ENCODE results near the gene JAG1.

Gene JAG1

DNA sequence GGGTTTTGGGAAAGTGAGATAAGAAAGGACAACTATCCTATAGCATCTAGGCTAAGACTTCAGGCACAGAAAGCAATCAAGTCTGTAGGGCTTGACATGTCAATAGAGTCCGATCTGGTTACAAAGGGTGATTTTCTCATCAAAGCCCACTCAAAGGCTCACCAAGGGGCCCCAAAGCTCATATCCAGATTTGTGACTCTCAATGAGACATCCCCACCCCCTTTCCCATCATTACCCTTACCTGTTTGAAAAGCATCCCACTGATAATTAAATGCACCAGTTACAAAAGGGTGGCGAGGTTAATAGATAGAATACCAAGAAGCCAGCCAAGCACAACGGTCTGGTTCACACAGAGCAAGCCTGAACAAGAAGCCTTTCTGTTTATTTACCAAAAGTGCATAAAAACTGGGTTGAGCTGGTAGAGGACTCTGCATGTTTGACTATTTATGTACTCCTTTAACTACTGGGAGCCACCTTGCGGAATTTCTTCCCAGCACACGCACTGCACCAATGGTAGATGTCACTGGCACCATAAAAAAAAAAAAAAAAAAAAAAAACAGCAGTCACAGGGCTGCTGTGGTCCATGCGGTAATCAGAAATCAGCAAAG, 6.1 kb downstream of the JAG1 start:
- DNase-seq (ENCODE audit: low spot score) = no peak

- no peak for DNase-seq (ENCODE audit: low spot score)
Observed at GRCh38 chr20:10667077-10667401, 6.8 kb downstream of the JAG1 start.

GRCh38 chr20:10666221-10667076, 7.3 kb downstream of the JAG1 start:
- no peak for DNase-seq (ENCODE audit: low spot score)

- DNase-seq (ENCODE audit: low spot score) = no peak
Observed at GRCh38 chr20:10665791-10666190, 8.0 kb downstream of the JAG1 start.

- DNase-seq (ENCODE audit: low spot score) = no peak
Observed at GRCh38 chr20:10665027-10665561, 8.7 kb downstream of the JAG1 start.

- DNase-seq (ENCODE audit: low spot score) = no peak
Observed at GRCh38 chr20:10663756-10664155, 10.0 kb downstream of the JAG1 start.

DNA sequence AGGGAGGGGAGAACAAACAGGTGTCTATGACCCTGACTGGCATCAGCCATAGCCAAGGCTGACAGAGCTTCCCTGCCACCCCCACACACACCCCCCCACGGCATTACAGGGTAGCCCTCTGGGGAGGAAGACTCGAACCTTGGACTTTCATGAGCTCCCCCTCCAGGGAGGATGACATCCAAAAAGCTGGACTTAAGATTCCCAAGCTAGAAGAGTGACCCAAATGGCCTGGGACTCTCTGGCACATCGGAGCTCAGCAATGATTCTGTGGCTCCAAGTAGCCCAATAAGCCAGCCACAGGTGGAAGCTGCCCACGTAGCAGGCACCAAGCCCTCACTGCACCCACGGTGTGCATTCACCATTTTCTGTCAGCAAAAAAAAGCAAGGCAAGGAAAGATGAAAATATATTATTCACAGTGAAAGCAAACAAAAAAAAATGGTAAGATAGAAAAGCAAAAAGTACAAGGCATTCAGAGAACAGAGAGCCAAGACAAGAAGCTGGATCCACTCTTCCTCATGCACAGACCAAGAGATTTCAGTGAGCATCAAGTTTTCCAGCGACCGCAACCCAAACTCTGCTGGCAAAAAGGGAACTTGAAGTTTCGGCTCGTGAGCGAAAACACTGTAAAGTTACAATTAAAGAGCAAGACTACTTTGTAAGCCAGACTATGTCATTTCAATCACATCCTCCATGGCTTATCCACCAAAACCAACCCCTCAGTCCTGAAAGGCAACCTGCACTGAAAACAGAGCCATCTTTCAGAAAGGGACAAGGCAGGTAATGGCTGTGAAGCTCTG, 10.9 kb downstream of the JAG1 start:
- no peak for DNase-seq (ENCODE audit: low spot score)

DNA sequence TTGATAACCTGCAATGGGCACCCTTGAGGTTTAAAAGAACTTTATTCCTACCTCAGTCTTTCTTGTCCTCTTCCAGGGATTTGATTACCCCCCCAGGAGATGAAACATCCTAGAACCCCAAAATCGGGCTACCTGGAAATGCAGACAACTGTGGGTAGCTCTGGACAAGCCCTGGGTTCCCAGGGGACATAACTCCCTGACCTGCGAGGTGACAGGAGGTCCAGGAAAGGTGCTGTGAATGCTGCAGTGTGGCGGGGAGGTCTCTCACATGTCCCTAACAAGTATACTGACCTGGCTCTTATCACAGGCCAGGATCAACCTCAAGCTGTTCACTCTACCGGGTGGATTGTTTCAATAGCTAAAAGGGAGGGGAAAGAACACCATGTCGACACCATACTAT, 11.6 kb downstream of the JAG1 start:
- no peak for DNase-seq (ENCODE audit: low spot score)

DNA sequence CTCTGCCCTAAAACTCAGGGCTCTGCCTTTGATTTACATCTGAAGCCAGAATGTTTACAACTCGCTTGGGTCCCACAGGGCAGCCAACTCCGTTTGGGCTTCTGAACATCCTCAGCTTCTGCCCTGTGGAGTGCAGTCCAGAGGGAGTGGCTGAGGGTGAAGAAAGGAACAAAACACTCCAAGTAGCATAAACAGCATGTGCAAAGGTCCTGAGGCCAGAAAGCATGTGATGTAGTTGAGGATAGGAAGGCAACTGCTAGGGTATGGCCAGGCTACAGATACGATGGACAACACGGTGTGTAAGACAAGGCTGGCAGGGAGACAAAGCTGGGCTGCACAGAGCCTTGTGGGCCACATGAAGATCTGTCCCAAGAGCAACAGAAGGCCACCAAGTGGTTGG, 12.5 kb downstream of the JAG1 start:
- DNase-seq (ENCODE audit: low spot score) = no peak

DNA sequence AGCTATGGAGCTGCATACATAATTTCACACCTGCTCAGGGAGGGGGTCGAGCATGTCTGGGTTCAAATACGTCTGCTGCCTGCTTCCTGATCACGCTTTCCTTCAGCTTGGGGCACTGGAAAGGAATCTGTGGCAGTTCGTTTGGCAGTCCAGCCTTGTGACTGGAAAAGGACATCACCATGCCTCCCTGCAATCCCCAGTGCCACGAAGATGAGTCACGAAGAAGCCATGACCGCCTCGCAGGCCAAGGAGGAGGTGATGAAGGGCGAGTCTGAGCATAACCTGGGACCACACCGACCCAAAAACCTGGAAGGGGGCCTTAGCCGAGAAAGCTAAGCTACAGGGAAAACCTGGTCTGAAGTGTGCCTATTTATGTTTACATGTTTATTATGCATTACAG, 13.1 kb downstream of the JAG1 start:
- no peak for DNase-seq (ENCODE audit: low spot score)

DNA sequence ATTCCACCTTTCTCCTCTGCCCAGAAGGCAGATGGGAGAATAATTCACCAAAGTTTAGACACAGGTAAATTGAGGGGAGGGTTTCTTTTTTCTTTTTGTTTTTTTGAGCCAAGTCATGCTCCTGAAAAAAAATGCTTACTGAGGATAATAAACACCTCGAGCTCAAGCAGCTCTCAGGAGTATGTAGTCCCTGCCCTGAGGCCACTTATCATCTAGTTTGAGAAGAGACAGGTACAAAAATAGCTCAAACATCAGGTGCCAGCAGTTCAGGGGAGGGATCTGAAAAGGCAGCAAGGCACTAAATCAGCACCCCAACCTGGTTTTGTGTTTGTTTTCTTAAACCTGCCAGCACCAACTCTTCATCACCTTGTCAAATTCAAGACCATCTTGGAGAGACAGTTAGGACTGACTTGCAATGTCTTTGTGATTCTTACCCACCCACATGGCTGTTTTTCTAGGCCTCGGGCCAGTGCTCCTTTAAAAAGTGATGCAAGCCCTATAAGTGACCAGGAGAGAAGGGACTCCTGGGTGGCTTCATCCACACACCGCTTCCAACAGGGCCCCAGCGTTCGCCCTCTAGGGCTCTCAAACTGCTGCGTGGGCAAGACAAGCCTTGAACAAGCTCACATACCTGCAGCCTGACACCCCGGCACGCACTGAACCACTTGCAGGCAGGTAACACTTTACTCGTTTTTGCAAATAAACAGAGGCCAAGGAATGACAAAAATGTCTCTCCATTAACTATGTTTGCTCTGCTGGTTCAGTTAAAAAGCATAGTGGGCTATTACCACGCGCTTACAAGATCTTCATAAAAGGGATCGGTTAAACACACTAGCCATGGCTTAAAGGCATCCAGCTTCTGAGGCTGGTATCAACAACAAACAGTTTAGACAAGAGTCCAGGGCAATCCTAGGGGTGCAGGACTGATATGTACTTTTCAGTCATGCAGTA, 13.9 kb downstream of the JAG1 start:
- DNase-seq (ENCODE audit: low spot score) = no peak

- no peak for DNase-seq (ENCODE audit: low spot score)
Observed at GRCh38 chr20:10658876-10659632, 14.7 kb downstream of the JAG1 start.

DNA sequence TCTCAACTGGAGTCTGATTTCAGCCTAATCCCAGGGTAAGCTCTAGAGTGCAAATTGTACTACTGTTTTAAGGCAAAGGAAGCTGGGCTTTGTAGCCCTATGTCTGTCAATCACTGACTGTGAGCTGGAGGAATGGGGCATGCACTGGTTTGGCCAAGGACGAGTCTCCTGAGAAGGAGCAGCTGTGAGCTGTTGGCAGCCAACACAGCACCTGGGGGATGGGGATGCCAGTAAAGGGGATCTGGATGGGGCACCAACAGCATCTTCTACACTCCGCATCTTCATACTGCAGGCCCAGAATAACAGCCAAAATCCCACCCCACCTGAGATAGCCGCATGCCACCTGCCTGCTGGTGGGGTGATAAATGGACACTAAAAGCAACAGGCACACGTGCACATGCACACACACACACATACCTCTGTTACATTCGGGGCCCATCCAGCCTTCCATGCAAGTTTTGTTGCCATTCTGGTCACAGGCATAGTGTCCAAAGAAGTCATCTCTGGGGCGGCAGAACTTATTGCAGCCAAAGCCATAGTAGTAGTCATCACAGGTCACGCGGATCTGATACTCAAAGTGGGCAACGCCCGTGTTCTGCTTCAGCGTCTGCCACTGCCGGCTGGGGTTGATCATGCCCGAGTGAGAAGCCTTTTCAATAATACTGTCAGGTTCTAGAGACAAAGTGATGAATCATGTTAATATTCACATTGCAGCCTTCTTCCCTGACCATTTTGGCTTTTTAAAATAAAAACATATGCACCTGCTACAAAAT, 15.6 kb downstream of the JAG1 start:
- DNase-seq (ENCODE audit: low spot score) = no peak

- DNase-seq (ENCODE audit: low spot score) = no peak
Observed at GRCh38 chr20:10657453-10657852, 16.3 kb downstream of the JAG1 start.

- no peak for DNase-seq (ENCODE audit: low spot score)
Observed at GRCh38 chr20:10655720-10656669, 17.8 kb downstream of the JAG1 start.

DNA sequence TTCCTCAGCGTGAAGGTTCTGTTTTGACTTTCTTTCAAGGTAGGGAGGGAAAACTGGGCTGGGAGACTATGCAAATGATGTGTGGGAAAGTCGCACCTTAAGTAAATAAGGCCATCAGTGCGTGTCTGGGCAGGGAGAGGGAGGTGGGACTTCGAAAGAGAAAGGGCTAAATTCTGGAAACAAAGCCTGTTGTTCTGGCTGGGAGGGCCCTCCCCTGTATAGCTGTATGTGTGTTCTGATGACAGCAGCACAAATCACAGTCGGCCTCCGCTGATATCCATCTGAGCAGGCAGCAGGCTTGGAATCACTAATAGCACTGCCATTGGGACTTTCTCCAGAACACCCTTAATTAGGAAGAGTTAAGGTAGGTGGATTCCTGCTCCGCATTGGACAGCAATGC, 19.2 kb downstream of the JAG1 start:
- no peak for DNase-seq (ENCODE audit: low spot score)

- DNase-seq (ENCODE audit: low spot score) = no peak
Observed at GRCh38 chr20:10654250-10654610, 19.6 kb downstream of the JAG1 start.

DNA sequence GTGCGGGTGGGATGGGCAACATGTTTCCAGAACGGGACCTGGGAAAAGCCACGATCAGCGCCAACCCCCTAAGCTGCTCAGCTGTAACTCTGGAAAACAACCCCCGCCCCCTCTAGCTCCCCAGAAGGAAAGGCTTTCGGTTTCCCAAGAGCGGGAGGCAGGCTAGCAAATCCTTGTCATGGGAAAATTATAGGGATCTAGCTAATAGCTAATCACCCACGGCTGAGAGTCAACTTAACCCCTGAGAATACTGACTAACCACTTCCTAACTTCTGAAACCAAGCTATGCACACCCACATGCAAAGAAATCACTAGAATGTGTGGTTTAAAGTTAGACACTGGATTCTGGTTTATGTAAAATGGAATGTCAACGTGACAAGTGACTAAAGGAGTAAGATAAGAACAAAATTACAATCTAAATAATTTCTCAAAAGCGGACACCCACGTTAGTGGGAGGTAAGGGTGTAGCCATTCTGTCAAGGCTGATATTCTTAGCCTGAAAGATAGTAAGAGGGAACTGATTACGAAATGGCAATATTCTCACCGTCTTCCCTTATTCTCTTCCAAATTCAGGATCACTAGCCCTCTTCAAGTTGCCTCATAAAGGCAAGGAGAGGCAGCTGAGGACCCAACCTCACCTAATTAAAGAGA, 20.1 kb downstream of the JAG1 start:
- DNase-seq (ENCODE audit: low spot score) = no peak
